Measurements from ENCODE around the gene DNM1L. TPM values are rescaled to one million over a fixed set of nuclear protein-coding genes. Genes with fewer than 3 reads are reported as not detected.

DNM1L gene
- total RNA-seq, 1 donor from 2014 or later, result 92.1 TPM

- Mint-ChIP-seq H3K36me3 (ENCODE audit: low read depth, unreplicated experiment) (no peaks in the 10 kb centered on the region), H3K4me3 (ENCODE audit: unreplicated experiment) (no peak overlapping the region), H3K4me1 (ENCODE audit: low read depth, unreplicated experiment) (peaks cover 3% of the 10 kb centered on the region), H3K27me3 (ENCODE audit: low read depth, unreplicated experiment) (no peaks in the 10 kb centered on the region), H3K27ac (ENCODE audit: unreplicated experiment) (no peak overlapping the region), H3K9me3 (ENCODE audit: unreplicated experiment) (no peaks in the 10 kb centered on the region)
- no peak overlapping the region for H3K4me3 ChIP-seq (ENCODE audit: insufficient read depth, low read depth, low read length)
- FAIRE-seq (no peak), DNase-seq (ENCODE audit: low read depth) (peak; percentile 50)
- TF ChIP-seq, protein P1, sequence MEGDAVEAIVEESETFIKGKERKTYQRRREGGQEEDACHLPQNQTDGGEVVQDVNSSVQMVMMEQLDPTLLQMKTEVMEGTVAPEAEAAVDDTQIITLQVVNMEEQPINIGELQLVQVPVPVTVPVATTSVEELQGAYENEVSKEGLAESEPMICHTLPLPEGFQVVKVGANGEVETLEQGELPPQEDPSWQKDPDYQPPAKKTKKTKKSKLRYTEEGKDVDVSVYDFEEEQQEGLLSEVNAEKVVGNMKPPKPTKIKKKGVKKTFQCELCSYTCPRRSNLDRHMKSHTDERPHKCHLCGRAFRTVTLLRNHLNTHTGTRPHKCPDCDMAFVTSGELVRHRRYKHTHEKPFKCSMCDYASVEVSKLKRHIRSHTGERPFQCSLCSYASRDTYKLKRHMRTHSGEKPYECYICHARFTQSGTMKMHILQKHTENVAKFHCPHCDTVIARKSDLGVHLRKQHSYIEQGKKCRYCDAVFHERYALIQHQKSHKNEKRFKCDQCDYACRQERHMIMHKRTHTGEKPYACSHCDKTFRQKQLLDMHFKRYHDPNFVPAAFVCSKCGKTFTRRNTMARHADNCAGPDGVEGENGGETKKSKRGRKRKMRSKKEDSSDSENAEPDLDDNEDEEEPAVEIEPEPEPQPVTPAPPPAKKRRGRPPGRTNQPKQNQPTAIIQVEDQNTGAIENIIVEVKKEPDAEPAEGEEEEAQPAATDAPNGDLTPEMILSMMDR (IDR thresholded peaks at IDR 0.05; ENCODE audit: insufficient read depth, low read depth, low read length), result no peak
- no peak for TF ChIP-seq EZH2 (IDR thresholded peaks at IDR 0.05; ENCODE audit: insufficient read depth, low read length)
- no peaks in the 10 kb centered on the region for H3K27me3 ChIP-seq (ENCODE audit: insufficient read depth, low read length)
- no peak overlapping the region for H3K4me2 ChIP-seq (ENCODE audit: low read length)
- no peaks in the 10 kb centered on the region for H3K4me1 ChIP-seq (ENCODE audit: insufficient read depth, low read length)
- H3K79me2 ChIP-seq (ENCODE audit: insufficient read depth, low read length), result no peaks in the 10 kb centered on the region
- H3K9me3 ChIP-seq (ENCODE audit: insufficient read depth, low read depth, low read length), result no peaks in the 10 kb centered on the region
- H4K20me1 ChIP-seq (ENCODE audit: insufficient read depth, low read length), result no peaks in the 10 kb centered on the region
- H3K9ac ChIP-seq (ENCODE audit: low read length), result no peak overlapping the region
- H2AFZ ChIP-seq (ENCODE audit: low read depth, low read length), result no peak overlapping the region
- H3K36me3 ChIP-seq (ENCODE audit: insufficient read depth, low read length), result peaks cover 7% of the 10 kb centered on the region
- H3K27ac ChIP-seq (ENCODE audit: low read depth, low read length), result no peak overlapping the region
Observed at GRCh38 chr12:32644431-32644830, 34.7 kb upstream of the DNM1L start.

GRCh38 chr12:32647275-32647674 is 31.8 kb upstream of the DNM1L start:
- Histone ChIP-seq H3K9me3 (ENCODE audit: insufficient read depth, low read depth, low read length) (no peaks in the 10 kb centered on the region), H3K79me2 (ENCODE audit: insufficient read depth, low read length) (no peaks in the 10 kb centered on the region), H3K36me3 (ENCODE audit: insufficient read depth, low read length) (no peaks in the 10 kb centered on the region), H2AFZ (ENCODE audit: low read depth, low read length) (no peak overlapping the region), H3K27ac (ENCODE audit: low read depth, low read length) (no peak overlapping the region), H3K9ac (ENCODE audit: low read length) (no peak overlapping the region), H3K4me1 (ENCODE audit: insufficient read depth, low read length) (no peaks in the 10 kb centered on the region), H4K20me1 (ENCODE audit: insufficient read depth, low read length) (no peaks in the 10 kb centered on the region), H3K4me2 (ENCODE audit: low read length) (no peak overlapping the region), H3K4me3 (ENCODE audit: insufficient read depth, low read depth, low read length) (no peak overlapping the region), H3K27me3 (ENCODE audit: insufficient read depth, low read length) (no peaks in the 10 kb centered on the region)
- Mint-ChIP-seq H3K27me3 (ENCODE audit: low read depth, unreplicated experiment) (no peaks in the 10 kb centered on the region), H3K9me3 (ENCODE audit: unreplicated experiment) (no peaks in the 10 kb centered on the region), H3K36me3 (ENCODE audit: low read depth, unreplicated experiment) (no peaks in the 10 kb centered on the region), H3K4me1 (ENCODE audit: low read depth, unreplicated experiment) (peaks cover 3% of the 10 kb centered on the region), H3K4me3 (ENCODE audit: unreplicated experiment) (no peak overlapping the region), H3K27ac (ENCODE audit: unreplicated experiment) (no peak overlapping the region)
- FAIRE-seq (no peak), DNase-seq (ENCODE audit: low read depth) (no peak)
- no peak for TF ChIP-seq EZH2 (IDR thresholded peaks at IDR 0.05; ENCODE audit: insufficient read depth, low read length)
- TF ChIP-seq, protein P1 (IDR thresholded peaks at IDR 0.05; ENCODE audit: insufficient read depth, low read depth, low read length), result no peak

DNA sequence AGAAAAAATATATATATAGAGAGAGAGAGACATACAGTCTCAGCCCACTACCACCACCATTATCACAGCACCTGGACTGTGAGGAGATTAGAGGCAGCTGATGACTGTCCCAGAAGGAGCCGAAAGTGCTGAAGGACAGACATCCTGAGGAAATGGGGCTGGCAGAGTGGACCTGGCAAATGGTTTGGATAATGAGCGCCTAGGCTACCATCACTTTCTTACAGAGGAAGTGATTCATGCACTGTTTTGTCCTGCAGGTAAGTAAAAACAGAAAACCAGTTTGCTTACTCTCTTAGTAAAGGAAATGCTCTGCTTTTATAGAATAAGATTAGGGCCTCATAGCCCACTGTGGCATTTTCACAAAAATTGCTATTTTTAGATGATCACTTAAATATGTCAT is 28.6 kb upstream of the DNM1L start:
- Histone ChIP-seq H3K9me3 (ENCODE audit: insufficient read depth, low read depth, low read length) (no peaks in the 10 kb centered on the region), H4K20me1 (ENCODE audit: insufficient read depth, low read length) (no peaks in the 10 kb centered on the region), H3K27me3 (ENCODE audit: insufficient read depth, low read length) (no peaks in the 10 kb centered on the region), H3K4me3 (ENCODE audit: insufficient read depth, low read depth, low read length) (no peak overlapping the region), H3K36me3 (ENCODE audit: insufficient read depth, low read length) (no peaks in the 10 kb centered on the region), H3K4me1 (ENCODE audit: insufficient read depth, low read length) (no peaks in the 10 kb centered on the region), H3K4me2 (ENCODE audit: low read length) (no peak overlapping the region), H3K9ac (ENCODE audit: low read length) (no peak overlapping the region), H3K79me2 (ENCODE audit: insufficient read depth, low read length) (no peaks in the 10 kb centered on the region), H2AFZ (ENCODE audit: low read depth, low read length) (no peak overlapping the region), H3K27ac (ENCODE audit: low read depth, low read length) (no peak overlapping the region)
- no peaks in the 10 kb centered on the region for H3K9me3 Mint-ChIP-seq (ENCODE audit: unreplicated experiment)
- no peaks in the 10 kb centered on the region for H3K36me3 Mint-ChIP-seq (ENCODE audit: low read depth, unreplicated experiment)
- no peak overlapping the region for H3K4me3 Mint-ChIP-seq (ENCODE audit: unreplicated experiment)
- no peak for FAIRE-seq
- TF ChIP-seq, protein P1 (IDR thresholded peaks at IDR 0.05; ENCODE audit: insufficient read depth, low read depth, low read length), result no peak
- TF ChIP-seq EZH2 (IDR thresholded peaks at IDR 0.05; ENCODE audit: insufficient read depth, low read length), result no peak
- H3K4me1 Mint-ChIP-seq (ENCODE audit: low read depth, unreplicated experiment), result no peaks in the 10 kb centered on the region
- H3K27me3 Mint-ChIP-seq (ENCODE audit: low read depth, unreplicated experiment), result no peaks in the 10 kb centered on the region
- no peak for DNase-seq (ENCODE audit: low read depth)
- H3K27ac Mint-ChIP-seq (ENCODE audit: unreplicated experiment), result no peak overlapping the region

Data from astrocyte (in vitro differentiated cells and primary cell).